ENCODE measurements around the gene CFD.
A peak's percentile ranks its signal among the peaks of the same experiment; 100 is the strongest.

The CFD gene

GRCh38 chr19:904545-904944 is 45.1 kb downstream of the CFD start:
- Mint-ChIP-seq H3K4me3 (no peak overlapping the region), H3K27me3 (no peaks in the 10 kb centered on the region), H3K9me3 (no peaks in the 10 kb centered on the region), H3K4me1 (peaks cover 51% of the 10 kb centered on the region), H3K36me3 (ENCODE audit: low read depth) (peaks cover 1% of the 10 kb centered on the region), H3K27ac (no peak overlapping the region)
- DNase-seq (no peak), ATAC-seq (no peak)

DNA sequence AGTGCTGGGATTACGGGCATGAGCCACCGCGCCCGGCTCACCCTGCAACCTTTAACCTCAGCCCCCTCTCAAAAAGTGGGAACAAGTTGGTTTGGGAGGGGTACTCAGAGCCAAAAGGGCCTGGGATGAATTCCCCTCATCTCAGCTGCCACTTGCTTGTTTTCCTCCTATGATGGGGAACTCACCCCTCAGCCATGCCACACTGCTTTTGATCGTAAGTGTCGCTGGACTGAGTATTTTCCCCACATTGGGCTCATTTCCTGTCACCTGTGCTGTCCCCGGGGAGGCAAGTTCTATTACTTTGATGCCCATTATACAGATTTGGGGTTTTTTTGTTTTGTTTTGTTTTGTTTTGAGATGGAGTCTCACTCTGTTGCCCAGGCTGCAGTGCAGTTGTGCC is 47.0 kb downstream of the CFD start:
- DNase-seq, result no peak
- Mint-ChIP-seq H3K9me3 (no peaks in the 10 kb centered on the region), H3K27ac (peak overlapping the region; percentile 46), H3K4me1 (peaks cover 64% of the 10 kb centered on the region), H3K27me3 (no peaks in the 10 kb centered on the region), H3K4me3 (no peak overlapping the region), H3K36me3 (ENCODE audit: low read depth) (peaks cover 3% of the 10 kb centered on the region)
- no peak for ATAC-seq

DNA sequence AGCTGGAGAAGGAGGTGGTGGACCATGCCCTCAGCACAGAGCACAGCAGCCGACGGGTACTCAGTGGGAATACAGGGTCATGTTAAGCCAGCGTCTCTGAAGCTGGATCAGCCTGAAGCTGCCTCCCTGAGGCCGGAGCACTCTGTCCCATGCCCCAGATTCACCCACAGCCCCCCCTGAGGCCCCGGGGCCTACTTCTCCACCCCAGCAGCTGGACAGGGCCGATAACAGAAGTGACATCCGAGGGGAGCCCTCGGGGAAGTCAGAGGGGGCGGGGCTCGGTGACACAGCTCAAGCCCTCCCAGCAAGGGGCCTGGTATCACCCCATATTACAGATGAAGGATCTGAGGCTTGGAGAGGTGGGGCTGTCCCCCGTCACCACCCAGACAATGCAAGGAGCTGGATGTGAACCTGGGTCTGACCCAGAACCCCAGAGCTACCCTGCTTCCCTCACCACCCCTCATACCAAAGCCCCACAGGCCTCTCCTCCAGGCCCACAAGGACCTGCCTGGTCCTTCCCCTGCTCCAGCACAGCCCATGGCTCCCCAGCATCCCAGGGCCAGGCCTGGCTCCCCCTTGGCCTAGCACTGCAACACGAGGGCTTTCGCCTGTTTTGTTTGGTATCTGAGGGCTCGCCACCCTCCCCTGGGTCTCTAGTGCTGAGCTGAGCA is 47.9 kb downstream of the CFD start:
- ATAC-seq, result peak; percentile 57
- no peaks in the 10 kb centered on the region for H3K27me3 Mint-ChIP-seq
- H3K9me3 Mint-ChIP-seq, result no peaks in the 10 kb centered on the region
- H3K4me3 Mint-ChIP-seq, result no peak overlapping the region
- peaks cover 3% of the 10 kb centered on the region for H3K36me3 Mint-ChIP-seq (ENCODE audit: low read depth)
- H3K4me1 Mint-ChIP-seq, result peaks cover 64% of the 10 kb centered on the region
- DNase-seq, result peak; percentile 66
- peak overlapping the region; percentile 73 for H3K27ac Mint-ChIP-seq

- Mint-ChIP-seq H3K27me3 (peaks cover 3% of the 10 kb centered on the region), H3K36me3 (ENCODE audit: low read depth) (peaks cover 3% of the 10 kb centered on the region), H3K27ac (peak overlapping the region; percentile 84), H3K4me3 (peak overlapping the region; percentile 73), H3K9me3 (no peaks in the 10 kb centered on the region), H3K4me1 (peaks cover 48% of the 10 kb centered on the region)
- ATAC-seq (no peak), DNase-seq (no peak)
These were observed 52.0 kb downstream of the CFD start for GRCh38 chr19:911197-912033.

DNA sequence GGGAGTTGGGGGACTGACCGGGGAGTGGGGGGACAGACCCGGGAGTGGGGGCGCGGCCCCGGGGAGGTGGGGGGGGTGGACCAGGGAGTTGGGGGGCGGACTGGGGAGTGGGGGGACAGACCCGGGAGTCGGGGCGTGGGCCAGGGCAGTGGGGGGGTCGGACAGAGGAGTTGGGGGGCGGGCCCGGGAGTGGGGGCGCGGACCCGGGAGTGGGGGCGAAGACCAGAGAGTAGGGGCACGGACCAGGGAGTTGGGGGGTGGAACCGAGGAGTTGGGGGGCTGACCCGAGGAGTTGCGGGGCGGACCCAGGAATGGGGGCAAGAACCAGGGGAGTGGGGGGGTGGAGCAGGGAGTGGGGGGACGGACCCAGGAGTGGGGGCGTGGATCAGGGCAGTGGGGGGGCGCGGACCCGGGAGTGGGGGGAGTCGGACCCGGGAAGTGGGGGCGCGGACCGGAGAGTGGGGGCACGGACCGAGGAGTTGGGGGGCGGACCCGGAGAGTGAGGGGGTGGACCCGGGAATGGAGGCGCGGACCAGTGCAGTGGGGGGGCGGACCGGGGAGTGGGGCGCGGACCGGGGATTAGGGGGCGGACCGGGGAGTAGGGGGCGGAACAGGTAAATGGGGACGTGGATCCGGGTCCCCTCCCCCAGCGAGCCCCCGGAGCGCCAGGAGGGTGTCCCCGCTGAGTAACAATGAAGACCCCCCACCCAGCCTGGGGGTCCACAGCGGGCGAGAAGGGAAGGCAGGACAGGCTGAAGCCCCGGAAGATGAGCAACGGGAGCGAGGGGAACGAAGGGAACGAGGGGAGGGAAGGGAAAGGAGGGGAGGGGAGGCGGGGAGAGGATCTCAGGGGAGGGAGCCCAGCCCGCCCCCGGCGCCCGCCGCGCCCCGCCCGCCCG is 53.0 kb downstream of the CFD start:
- Mint-ChIP-seq H3K9me3 (no peaks in the 10 kb centered on the region), H3K27me3 (peaks cover 3% of the 10 kb centered on the region), H3K27ac (no peak overlapping the region), H3K4me1 (peaks cover 38% of the 10 kb centered on the region), H3K36me3 (ENCODE audit: low read depth) (peaks cover 2% of the 10 kb centered on the region), H3K4me3 (peak overlapping the region; percentile 75)
- DNase-seq (no peak), ATAC-seq (no peak)

Data from activated naive CD8-positive, alpha-beta T cell treated with anti-CD3 and anti-CD28 coated beads, Interleukin-2, amount 50 U/mL, for 24 hours (primary cell).